GM21528 (cell line): ENCODE measurements around the gene LRRC70.
"Not testable (repeated sequence)": the region's sequence is repeated elsewhere in the genome, so short reads cannot be mapped to it uniquely, and the experiment has no call there.

Experiments
- ATAC-seq: cut with Tn5 transposase; IDR thresholded peaks from one replicate; pipeline ENCODE4 v1.9.1; 2021; ENCODE audit warnings: mild to moderate bottlenecking, moderate library complexity; ENCODE audit not compliant: unreplicated experiment, low FRiP score

Gene LRRC70

DNA sequence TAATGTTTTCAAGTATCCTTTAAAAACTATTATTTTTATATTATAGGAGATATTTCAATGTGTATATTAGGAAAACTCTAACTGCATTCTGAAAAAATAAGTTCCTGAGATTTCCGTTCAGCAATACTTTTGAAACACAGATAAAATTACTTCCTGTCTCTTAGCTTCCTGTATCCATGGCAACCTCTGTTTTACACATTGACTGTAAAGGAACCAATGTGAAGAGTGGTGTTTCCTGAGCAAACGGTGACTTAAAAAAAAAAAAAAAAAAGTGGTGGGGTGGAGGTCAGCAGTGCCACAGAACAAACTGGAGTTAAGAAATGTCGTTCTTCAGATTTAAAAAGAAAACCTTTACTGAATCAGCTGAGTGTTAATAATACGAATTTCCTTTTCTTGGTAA is at the start of gene LRRC70:
Gene LRRC70 (plus strand): TSS at position 280 of the 400 bp plus-strand sequence. CDS start 620 bp downstream, outside the sequence.
- ATAC-seq, result peak; percentile 86

DNA sequence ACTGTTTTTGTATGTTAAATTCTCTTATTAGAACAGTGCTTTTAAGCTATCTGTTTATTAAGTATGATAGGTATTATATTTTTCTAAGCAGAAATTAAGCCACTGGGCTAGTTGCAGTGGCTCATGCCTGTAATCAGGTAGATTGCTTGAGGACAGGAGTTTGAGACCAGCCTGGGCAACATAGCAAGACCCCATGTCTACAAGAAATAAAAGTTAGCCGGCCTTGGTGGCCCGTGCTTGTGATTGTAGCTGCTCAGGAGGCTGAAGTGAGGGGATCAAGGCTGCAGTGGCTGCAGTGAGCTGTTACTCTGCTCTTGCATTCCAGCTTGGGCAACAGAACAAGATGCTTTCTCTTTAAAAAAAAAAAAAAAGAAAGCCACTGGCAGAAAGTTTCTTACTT is 45.0 kb upstream of the LRRC70 start:
- ATAC-seq, result no peak

GRCh38 chr5:62534461-62535236 is 44.0 kb upstream of the LRRC70 start:
- ATAC-seq, result no peak

DNA sequence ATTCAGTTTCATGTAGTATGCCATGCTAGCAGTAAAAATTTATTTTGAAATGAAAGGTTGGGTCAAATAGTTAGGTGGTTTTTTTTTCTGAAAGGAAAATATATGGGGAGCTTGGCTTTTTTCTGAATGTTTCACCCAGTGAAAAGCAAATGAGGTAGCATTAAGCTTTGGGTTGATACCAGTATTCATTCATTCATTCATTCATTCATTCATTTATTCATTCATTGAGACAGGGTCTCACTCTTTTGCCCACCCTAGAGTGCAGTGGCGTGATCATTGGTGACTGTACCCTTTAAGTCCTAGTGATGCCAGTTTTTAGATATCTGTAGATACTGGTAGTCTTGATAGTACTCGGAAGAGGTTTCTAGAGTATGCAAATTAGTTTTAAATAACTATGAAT is 42.4 kb upstream of the LRRC70 start:
- no peak for ATAC-seq

DNA sequence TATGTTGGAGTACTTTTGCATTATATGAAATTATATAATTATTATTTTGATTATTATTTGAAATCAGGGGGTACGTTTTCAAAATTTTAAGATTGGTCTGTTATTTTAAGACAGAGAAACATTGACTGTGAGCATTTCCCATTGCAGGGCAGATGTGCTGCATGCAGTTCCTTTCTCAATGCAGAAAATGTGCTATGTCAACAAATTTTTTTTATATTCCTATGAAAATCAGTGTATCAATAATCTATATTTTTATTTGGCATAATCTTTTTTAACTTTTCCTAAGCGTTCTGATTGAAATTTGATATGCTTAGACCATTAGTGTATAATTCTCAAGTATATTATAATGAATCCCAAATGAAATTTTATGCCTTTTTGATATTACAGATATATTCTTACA is 41.8 kb upstream of the LRRC70 start:
- no peak for ATAC-seq

- ATAC-seq, result no peak
These were observed 40.3 kb upstream of the LRRC70 start for GRCh38 chr5:62538017-62538942.

DNA sequence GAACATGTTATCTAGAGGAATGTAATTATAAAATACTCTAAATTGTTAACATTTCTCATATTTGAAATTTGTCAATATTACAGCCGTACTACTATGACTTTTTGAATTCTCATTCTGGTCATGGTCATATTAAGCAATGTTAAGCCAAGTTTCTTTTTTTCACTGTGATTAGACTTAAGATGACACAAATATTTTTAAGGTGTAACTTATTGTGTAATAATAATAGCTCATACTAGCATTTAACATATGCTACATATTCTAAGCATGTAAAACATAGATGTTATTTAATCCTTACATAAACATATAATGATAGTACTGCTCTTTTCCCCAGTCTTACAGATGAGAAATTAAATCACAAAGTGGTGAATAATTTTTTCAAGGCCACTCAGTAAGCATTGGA is 35.9 kb upstream of the LRRC70 start:
- no peak for ATAC-seq

GRCh38 chr5:62547945-62548630 is 30.5 kb upstream of the LRRC70 start:
- no peak for ATAC-seq

- ATAC-seq, result no peak
These were observed 28.5 kb upstream of the LRRC70 start for GRCh38 chr5:62550103-62550502.

GRCh38 chr5:62555930-62556329 is 22.7 kb upstream of the LRRC70 start:
- ATAC-seq, result no peak

- ATAC-seq, result no peak
These were observed 19.7 kb upstream of the LRRC70 start for GRCh38 chr5:62558941-62559340.

GRCh38 chr5:62560786-62561185 is 17.8 kb upstream of the LRRC70 start:
- ATAC-seq, result no peak

- no peak for ATAC-seq
These were observed 16.7 kb upstream of the LRRC70 start for GRCh38 chr5:62561896-62562295.

- ATAC-seq, result no peak
These were observed 15.8 kb upstream of the LRRC70 start for GRCh38 chr5:62562867-62563266.

DNA sequence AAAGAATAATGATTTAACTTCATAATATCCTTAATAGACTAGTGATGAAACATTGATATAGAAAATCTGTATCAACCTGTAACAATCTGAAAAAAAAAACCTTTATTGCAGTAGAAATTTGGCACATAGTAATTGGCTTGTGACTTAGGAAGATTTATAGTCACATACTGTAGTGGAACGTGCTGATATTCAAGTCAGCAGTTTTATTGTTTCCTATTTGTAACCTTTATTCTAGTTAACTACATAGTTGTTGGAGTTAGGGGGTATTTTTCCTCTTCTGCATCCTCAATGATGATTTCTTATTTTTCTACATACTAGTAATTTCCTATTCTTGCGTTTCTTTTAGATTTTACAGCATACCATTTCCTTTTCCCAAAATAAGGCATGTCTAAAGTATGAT is 14.5 kb upstream of the LRRC70 start:
- no peak for ATAC-seq

DNA sequence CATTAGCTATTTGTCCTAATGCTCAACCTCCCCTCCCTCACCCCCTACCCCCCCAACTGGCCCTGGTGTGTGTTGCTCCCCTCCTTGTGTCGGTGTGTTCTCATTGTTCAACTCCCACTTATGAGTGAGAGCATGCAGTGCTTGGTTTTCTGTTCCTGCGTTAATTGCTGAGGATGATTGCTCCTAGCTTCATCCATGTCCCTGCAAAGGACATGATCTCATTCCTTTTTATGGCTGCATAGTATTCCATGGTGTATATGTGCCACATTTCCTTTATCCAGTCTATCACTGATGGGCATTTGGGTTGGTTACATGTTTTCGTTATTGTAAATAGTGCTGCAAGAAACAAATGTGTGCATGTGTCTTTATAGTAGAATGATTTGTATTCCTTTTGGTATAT is 12.9 kb upstream of the LRRC70 start:
- ATAC-seq, result not testable (repeated sequence)

DNA sequence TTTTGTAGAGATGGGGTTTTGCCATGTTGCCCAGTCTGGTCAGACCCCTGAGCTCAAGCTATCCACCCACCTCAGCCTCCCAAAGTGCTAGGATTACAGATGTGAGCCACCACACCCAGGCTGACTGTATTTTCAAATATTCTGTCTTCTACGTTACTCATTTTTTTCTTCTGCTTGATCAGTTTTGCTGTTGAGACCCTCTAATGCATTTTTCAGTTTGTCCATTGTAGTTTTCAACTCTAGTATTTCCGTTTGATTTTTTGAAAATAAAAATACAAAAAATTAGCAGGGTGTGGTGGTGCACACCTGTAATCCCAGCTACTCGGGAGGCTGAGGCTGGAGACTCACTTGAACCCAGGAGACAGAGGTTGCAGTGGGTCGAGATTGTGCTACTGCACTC is 10.5 kb upstream of the LRRC70 start:
- ATAC-seq, result no peak

DNA sequence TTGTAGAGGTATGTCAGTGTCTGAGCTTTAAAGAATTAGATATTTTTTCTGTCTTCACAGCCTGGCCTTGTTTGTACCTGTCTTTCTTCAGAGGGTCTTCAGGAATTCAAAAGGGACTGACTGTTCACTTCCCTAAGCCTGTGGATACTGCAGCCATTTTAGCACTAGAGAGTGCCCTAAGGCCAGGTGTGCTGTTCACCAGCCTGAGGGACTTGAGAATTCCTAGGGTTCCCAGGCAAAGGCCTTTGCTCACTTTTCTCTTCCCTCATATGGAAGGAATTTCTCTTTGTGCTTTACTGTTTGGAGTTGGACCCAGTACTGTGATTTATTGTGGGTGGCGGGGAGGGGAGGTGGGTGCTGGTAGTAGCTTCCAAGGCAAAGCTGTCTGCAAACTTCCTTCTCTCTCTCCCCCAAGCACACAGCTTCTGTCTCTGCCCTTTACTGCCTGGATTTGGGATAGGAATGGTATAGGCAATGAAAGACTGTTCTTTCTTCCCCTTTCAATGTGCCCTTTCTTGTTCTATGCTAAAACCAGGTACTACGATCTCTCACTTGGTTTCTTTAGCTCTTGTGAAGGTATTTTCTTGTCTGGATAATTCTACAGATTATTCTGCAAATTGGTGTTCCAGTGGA is 9.7 kb upstream of the LRRC70 start:
- ATAC-seq, result no peak

DNA sequence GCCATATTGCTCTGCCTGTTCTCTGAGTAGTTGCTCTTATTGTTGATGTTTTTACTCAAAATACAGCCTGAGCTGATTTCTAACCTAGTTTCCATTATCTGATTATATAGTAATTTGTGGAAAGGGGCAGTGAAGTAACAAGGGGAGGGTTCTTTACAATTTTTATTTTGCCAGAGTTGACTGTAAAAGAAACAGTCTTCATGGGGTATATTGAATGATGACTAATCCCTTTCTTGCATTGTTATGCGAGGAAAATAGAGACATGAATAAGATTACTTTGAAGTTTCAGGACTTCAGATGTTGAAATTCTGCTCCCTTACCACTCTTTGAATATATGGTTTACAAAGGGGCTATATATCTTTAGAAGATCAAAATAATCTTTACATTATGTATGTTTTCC is 9.1 kb upstream of the LRRC70 start:
- no peak for ATAC-seq

GRCh38 chr5:62572918-62573514 is 5.6 kb upstream of the LRRC70 start:
- no peak for ATAC-seq
